Type B pancreatic cell (in vitro differentiated cells): ENCODE data around the gene SLC25A41. TPM values are rescaled to one million over a fixed set of nuclear protein-coding genes. Genes with fewer than 3 reads are reported as not detected.

Experiments used
- DNase-seq: peaks from one replicate; pipeline ENCODE4 v3.0.0; 2021; ENCODE audit warnings: mixed read lengths; ENCODE audit not compliant: unreplicated experiment; ENCODE audit errors: extremely low spot score
- H3K27ac Mint-ChIP-seq: 2 replicates; pipeline ENCODE4 v1.8.0; 2021; ENCODE audit warnings: mild to moderate bottlenecking, mixed read lengths
- H3K27me3 Mint-ChIP-seq: 2 replicates; pipeline ENCODE4 v1.8.0; 2021; ENCODE audit warnings: mixed read lengths
- H3K36me3 Mint-ChIP-seq: 2 replicates; pipeline ENCODE4 v1.8.0; 2021; ENCODE audit warnings: mixed read lengths
- H3K4me1 Mint-ChIP-seq: one replicate; pipeline ENCODE4 v1.8.0; 2021; ENCODE audit warnings: mixed read lengths; ENCODE audit not compliant: unreplicated experiment
- H3K4me3 Mint-ChIP-seq: 2 replicates; pipeline ENCODE4 v1.8.0; 2021; ENCODE audit warnings: mild to moderate bottlenecking, mixed read lengths
- H3K9me3 Mint-ChIP-seq: 2 replicates; pipeline ENCODE4 v1.8.0; 2021; ENCODE audit warnings: mixed read lengths
- total RNA-seq: library from RNA; stranded (reverse); gene quantifications from 2 replicates; pipeline ENCODE4 v1.2.1, GENCODE V29; 2021; ENCODE audit warnings: low replicate concordance
- TF ChIP-seq, protein P1 (sequence below): fragments of 200-600 bp; sonication (generic); conservative IDR thresholded peaks from 2 replicates; pipeline ENCODE4 v1.5.0; 2021; ENCODE audit warnings: antibody characterized with exemption, mild to moderate bottlenecking

Gene SLC25A41
- total RNA-seq, 1 donor from 2014 or later: 1.0 TPM

DNA sequence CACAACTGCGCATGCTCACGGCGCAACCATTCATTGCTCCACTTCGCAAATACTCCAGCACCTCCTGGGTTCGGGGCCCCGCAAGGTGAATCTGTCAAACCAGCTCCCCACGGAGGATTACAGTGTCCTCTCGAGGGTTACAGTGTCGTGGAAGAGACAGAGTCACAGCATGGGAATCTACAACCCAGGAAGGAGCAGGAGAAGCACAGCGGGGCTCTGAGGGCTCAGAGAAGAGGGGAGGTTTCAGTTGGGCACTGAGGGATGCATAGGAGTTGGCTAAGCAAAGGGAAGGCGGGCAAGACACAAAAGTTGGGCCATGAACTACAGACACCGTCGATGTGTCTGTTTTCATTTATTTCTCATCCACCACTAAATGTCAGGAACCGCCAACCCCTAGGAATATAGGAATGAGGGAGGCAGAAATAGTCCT is 39.6 kb downstream of the SLC25A41 start:
- Mint-ChIP-seq H3K9me3 (no peaks in the 10 kb centered on the region), H3K4me3 (peak overlapping the region; percentile 96), H3K27ac (peak overlapping the region; percentile 94), H3K27me3 (no peaks in the 10 kb centered on the region), H3K4me1 (peaks cover 17% of the 10 kb centered on the region), H3K36me3 (peaks cover 8% of the 10 kb centered on the region)
- no peak for DNase-seq
- TF ChIP-seq, protein P1, sequence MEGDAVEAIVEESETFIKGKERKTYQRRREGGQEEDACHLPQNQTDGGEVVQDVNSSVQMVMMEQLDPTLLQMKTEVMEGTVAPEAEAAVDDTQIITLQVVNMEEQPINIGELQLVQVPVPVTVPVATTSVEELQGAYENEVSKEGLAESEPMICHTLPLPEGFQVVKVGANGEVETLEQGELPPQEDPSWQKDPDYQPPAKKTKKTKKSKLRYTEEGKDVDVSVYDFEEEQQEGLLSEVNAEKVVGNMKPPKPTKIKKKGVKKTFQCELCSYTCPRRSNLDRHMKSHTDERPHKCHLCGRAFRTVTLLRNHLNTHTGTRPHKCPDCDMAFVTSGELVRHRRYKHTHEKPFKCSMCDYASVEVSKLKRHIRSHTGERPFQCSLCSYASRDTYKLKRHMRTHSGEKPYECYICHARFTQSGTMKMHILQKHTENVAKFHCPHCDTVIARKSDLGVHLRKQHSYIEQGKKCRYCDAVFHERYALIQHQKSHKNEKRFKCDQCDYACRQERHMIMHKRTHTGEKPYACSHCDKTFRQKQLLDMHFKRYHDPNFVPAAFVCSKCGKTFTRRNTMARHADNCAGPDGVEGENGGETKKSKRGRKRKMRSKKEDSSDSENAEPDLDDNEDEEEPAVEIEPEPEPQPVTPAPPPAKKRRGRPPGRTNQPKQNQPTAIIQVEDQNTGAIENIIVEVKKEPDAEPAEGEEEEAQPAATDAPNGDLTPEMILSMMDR: no peak

DNA sequence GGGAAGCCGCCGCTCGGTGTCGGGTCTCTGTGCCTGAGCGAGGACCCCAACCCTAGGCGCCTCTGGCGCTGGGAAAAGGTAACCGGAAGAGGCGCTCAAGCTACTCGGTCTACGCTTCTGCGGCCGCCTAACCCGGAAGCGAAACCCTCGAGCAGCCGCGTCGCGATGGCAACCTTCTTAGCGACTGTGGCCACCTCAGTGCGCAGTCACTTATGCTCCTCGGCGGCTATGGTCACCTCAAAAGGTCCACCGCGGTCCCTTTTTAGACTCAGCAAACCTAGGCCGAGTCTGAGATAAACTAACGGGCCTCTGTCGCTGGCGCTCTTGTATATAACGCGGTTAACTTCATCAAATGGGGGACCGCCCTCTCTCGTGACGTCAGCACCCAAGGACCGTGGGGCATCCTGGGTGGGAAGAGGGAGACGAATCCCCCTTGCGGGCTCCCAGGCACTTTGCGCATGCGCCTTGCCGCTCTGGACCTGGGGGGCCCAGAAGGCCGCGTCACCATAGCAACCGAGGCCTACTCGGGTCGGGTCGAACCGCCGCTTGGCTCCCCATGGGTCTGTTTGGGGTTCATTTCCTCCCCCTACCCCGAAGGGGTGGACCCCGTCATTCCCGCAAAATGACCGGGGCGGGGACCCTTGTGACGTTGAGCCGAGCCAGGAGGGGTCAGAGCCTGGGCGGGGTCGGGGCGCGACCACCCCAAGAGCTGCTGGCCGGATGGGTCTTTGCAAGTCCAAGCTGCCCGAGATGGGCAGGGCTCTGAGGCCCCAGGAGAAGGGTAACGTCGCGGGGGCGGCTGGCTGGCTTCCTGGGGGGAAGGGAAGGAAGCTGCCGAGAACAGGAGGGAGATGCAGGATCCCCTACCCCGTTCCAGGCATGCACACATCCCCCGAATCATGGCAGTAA is 40.2 kb downstream of the SLC25A41 start, which contains the start of gene GTF2F1:
Gene GTF2F1, minus strand, starts transcription at position 91 of the 909 bp plus-strand sequence. CDS start 169 bp downstream, outside the sequence.
- H3K27me3 Mint-ChIP-seq: no peaks in the 10 kb centered on the region
- peak; percentile 97 for DNase-seq
- peaks cover 17% of the 10 kb centered on the region for H3K4me1 Mint-ChIP-seq
- H3K36me3 Mint-ChIP-seq: peaks cover 8% of the 10 kb centered on the region
- peak within 1 kb of the TSS; percentile 94 for H3K27ac Mint-ChIP-seq
- TF ChIP-seq, protein P1: peak; percentile 26
- no peaks in the 10 kb centered on the region for H3K9me3 Mint-ChIP-seq
- H3K4me3 Mint-ChIP-seq: peak within 1 kb of the TSS; percentile 96

DNA sequence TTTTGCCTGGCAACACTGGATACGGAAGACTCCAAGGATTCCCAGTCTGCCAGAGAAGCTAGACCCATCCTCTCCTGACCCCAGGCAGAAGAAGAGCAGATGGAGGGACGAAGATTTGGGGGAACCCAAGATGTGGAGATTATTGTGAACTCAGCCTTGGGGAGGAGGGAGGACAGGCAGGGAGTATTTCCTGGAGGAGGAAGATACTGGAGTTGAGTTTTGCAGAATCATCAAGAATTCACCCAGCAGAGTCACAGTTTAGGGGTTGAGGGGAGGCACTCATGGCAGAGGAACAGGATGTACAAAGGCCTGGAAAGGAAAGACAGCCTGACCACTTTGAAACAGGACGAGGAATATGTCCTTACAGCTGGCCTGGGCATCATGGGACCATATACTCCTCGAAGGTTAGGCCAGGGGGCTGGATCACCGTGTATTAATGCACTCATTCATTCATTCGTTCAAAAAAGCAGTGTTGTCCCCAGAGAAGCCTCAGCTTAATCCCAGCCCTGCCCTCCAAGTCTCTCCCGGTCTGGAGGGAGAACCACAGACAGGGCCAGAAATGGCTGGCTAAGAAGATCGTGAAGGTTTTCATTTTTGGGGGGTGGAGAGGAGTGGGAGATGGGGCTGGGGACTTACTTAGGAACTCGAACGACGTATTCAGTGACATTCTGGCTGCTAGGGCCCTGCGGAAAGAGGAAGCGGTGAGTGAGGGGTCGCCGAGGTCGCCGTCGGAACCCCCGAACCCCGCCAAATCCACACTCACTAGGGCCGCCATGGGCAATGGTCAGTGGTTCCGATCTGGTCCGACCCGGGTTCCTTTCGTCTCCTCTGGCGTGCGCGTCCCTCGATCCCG is 41.1 kb downstream of the SLC25A41 start:
- H3K36me3 Mint-ChIP-seq: peaks cover 8% of the 10 kb centered on the region
- peaks cover 17% of the 10 kb centered on the region for H3K4me1 Mint-ChIP-seq
- peak overlapping the region; percentile 94 for H3K27ac Mint-ChIP-seq
- no peaks in the 10 kb centered on the region for H3K9me3 Mint-ChIP-seq
- TF ChIP-seq, protein P1: no peak
- peak overlapping the region; percentile 96 for H3K4me3 Mint-ChIP-seq
- no peak for DNase-seq
- H3K27me3 Mint-ChIP-seq: no peaks in the 10 kb centered on the region

DNA sequence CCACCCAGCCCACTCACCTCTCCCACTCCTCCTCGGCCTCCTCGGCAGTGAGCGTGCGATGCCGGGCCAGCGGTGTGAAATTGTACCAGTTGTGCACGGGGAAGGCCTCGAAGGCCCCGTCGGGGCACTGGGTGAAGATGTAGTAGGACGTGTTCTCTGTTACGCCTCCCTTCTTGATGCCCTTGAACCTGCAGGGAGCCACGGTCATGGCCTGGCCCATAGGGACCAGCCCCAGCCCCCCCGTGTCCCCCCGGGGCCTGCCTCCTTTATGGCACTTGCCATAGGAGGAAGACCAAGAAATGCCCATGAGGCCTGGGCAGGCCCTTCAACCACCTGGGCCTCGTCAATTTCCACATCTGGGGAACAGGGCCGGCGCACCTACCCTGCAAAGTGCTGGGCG is 46.2 kb downstream of the SLC25A41 start:
- Mint-ChIP-seq H3K4me3 (no peak overlapping the region), H3K36me3 (peaks cover 11% of the 10 kb centered on the region), H3K4me1 (peaks cover 8% of the 10 kb centered on the region), H3K27me3 (no peaks in the 10 kb centered on the region), H3K9me3 (no peaks in the 10 kb centered on the region), H3K27ac (no peak overlapping the region)
- TF ChIP-seq, protein P1: no peak
- DNase-seq: no peak

DNA sequence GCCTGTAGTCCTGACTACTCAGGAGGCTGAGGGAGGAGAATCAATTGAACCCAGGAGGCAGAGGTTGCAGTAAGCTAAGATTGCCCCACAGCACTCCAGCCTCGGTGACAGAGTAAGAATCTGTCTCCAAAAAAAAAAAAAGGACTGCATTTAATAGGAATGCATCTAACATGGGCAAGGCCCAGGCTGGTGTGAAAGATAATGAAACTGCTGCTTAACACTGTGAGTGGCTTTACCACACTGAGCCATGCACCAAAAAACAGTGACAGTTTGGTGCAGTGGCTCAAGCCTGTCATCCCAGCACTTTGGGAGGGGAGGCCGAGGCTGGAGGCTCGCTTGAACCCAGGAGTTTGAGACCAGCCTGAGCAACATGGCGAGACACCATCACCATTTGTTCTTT is 49.2 kb downstream of the SLC25A41 start:
- no peaks in the 10 kb centered on the region for H3K27me3 Mint-ChIP-seq
- no peak overlapping the region for H3K4me3 Mint-ChIP-seq
- no peak overlapping the region for H3K27ac Mint-ChIP-seq
- TF ChIP-seq, protein P1: no peak
- peaks cover 14% of the 10 kb centered on the region for H3K36me3 Mint-ChIP-seq
- no peak for DNase-seq
- no peaks in the 10 kb centered on the region for H3K4me1 Mint-ChIP-seq
- no peaks in the 10 kb centered on the region for H3K9me3 Mint-ChIP-seq
